HG03025 (cell line): Measurements from ENCODE around the gene HCN1.
"Not testable (repeated sequence)": the region's sequence is repeated elsewhere in the genome, so short reads cannot be mapped to it uniquely, and the experiment has no call there.

Experiments used
- ATAC-seq: cut with Tn5 transposase; IDR thresholded peaks from one replicate; pipeline ENCODE4 v1.9.1; 2021; ENCODE audit warnings: mild to moderate bottlenecking, moderate library complexity; ENCODE audit not compliant: unreplicated experiment, low FRiP score

Gene HCN1

GRCh38 chr5:45622365-45622764, 73.8 kb downstream of the HCN1 start:
- ATAC-seq = no peak

- no peak for ATAC-seq
These were observed 78.2 kb downstream of the HCN1 start for GRCh38 chr5:45617859-45618416.

- ATAC-seq = no peak
These were observed 86.5 kb downstream of the HCN1 start for GRCh38 chr5:45609661-45610060.

GRCh38 chr5:45604092-45604491, 92.1 kb downstream of the HCN1 start:
- no peak for ATAC-seq

- ATAC-seq = no peak
These were observed 94.8 kb downstream of the HCN1 start for GRCh38 chr5:45601424-45601823.

- ATAC-seq = no peak
These were observed 99.9 kb downstream of the HCN1 start for GRCh38 chr5:45596320-45596719.

GRCh38 chr5:45586001-45586400, 110.2 kb downstream of the HCN1 start:
- ATAC-seq = not testable (repeated sequence)

GRCh38 chr5:45578270-45578669, 117.9 kb downstream of the HCN1 start:
- ATAC-seq = no peak

GRCh38 chr5:45568813-45569212, 127.4 kb downstream of the HCN1 start:
- no peak for ATAC-seq

GRCh38 chr5:45542421-45542820, 153.8 kb downstream of the HCN1 start:
- no peak for ATAC-seq

- no peak for ATAC-seq
These were observed 162.5 kb downstream of the HCN1 start for GRCh38 chr5:45533663-45534062.

- no peak for ATAC-seq
These were observed 163.2 kb downstream of the HCN1 start for GRCh38 chr5:45532826-45533624.

GRCh38 chr5:45521067-45521466, 175.1 kb downstream of the HCN1 start:
- no peak for ATAC-seq

GRCh38 chr5:45512521-45512920, 183.7 kb downstream of the HCN1 start:
- ATAC-seq = no peak

- no peak for ATAC-seq
These were observed 186.8 kb downstream of the HCN1 start for GRCh38 chr5:45509371-45509770.

GRCh38 chr5:45508135-45508534, 188.0 kb downstream of the HCN1 start:
- ATAC-seq = no peak

- no peak for ATAC-seq
These were observed 189.0 kb downstream of the HCN1 start for GRCh38 chr5:45507178-45507577.

GRCh38 chr5:45499006-45499405, 197.2 kb downstream of the HCN1 start:
- not testable (repeated sequence) for ATAC-seq

GRCh38 chr5:45491368-45491767, 204.8 kb downstream of the HCN1 start:
- no peak for ATAC-seq

- no peak for ATAC-seq
These were observed 211.4 kb downstream of the HCN1 start for GRCh38 chr5:45484781-45485180.

GRCh38 chr5:45454114-45454513, 242.1 kb downstream of the HCN1 start:
- no peak for ATAC-seq

GRCh38 chr5:45444856-45445255, 251.3 kb downstream of the HCN1 start:
- ATAC-seq = not testable (repeated sequence)
